ENCODE measurements around the gene MRPL51. TPM values are rescaled to one million over a fixed set of nuclear protein-coding genes. Genes with fewer than 3 reads are reported as not detected.
A peak's percentile ranks its signal among the peaks of the same experiment; 100 is the strongest.

MRPL51 gene
- total and polyA plus RNA-seq, 2 experiments from 2014 or later, result 93.9 to 463 TPM

- H4K20me1 ChIP-seq (replicated peaks; ENCODE audit: insufficient read depth), result no peaks in the 10 kb centered on the region
- H3F3A ChIP-seq (replicated peaks; ENCODE audit: low read depth), result peaks cover 6% of the 10 kb centered on the region; the same call in 1 of the 2 replicates
- no peaks in the 10 kb centered on the region for H3K9me2 ChIP-seq (ENCODE audit: insufficient read depth)
- H3K27me3 ChIP-seq (ENCODE audit: insufficient read depth), result no peaks in the 10 kb centered on the region
- ATAC-seq (peak; percentile 35), DNase-seq (ENCODE audit: low spot score) (peak; percentile 73)
- Mint-ChIP-seq H3K27ac (peak within 1 kb of the TSS; percentile 97), H3K4me1 (peaks cover 42% of the 10 kb centered on the region), H3K9me3 (no peaks in the 10 kb centered on the region), H3K4me3 (peak within 1 kb of the TSS; percentile 63), H3K36me3 (ENCODE audit: low read depth) (no peaks in the 10 kb centered on the region), H3K27me3 (ENCODE audit: insufficient read depth, low read depth, poor library complexity) (peaks cover 17% of the 10 kb centered on the region)
- peak within 1 kb of the TSS; percentile 44 for H3K4me3 ChIP-seq
- H3K4me2 ChIP-seq, result peak within 1 kb of the TSS; percentile 77
- H3K4me1 ChIP-seq (ENCODE audit: insufficient read depth), result peaks cover 29% of the 10 kb centered on the region
- 0 out of 2 replicates have a peak, but pooled peaks have one; percentile 1 for TF ChIP-seq CREB1 (CRISPR knock-in tag; IDR thresholded peaks at IDR 0.05; ENCODE audit: low read depth)
- no peak for TF ChIP-seq EZH2phosphoT487 (IDR thresholded peaks at IDR 0.05; ENCODE audit: unreplicated experiment)
- peak within 1 kb of the TSS; percentile 86 for H3K27ac ChIP-seq (ENCODE audit: low read depth)
- no peaks in the 10 kb centered on the region for H3K36me3 ChIP-seq (ENCODE audit: insufficient read depth)
- H2AFZ ChIP-seq, result peak within 1 kb of the TSS; percentile 90
- H3K79me2 ChIP-seq (replicated peaks; ENCODE audit: insufficient read depth), result no peaks in the 10 kb centered on the region
Observed at GRCh38 chr12:6451348-6452244, 41.5 kb downstream of the MRPL51 start, which contains the start of gene TAPBPL. TAPBPL (plus strand) TSS chr12:6452042; CDS start chr12:6452249, 207 bp downstream.

GRCh38 chr12:6450869-6451347 lies 42.2 kb downstream of the MRPL51 start:
- H2AFZ ChIP-seq, result peak overlapping the region; percentile 90
- Mint-ChIP-seq H3K9me3 (no peaks in the 10 kb centered on the region), H3K36me3 (ENCODE audit: low read depth) (no peaks in the 10 kb centered on the region), H3K4me1 (peaks cover 44% of the 10 kb centered on the region), H3K4me3 (peak overlapping the region; percentile 63), H3K27ac (peak overlapping the region; percentile 97), H3K27me3 (ENCODE audit: insufficient read depth, low read depth, poor library complexity) (peaks cover 17% of the 10 kb centered on the region)
- ATAC-seq (peak; percentile 76), DNase-seq (ENCODE audit: low spot score) (peak; percentile 49)
- H3K4me3 ChIP-seq, result peak overlapping the region; percentile 44; the same call in 1 of the 2 replicates
- no peaks in the 10 kb centered on the region for H3K27me3 ChIP-seq (ENCODE audit: insufficient read depth)
- no peaks in the 10 kb centered on the region for H4K20me1 ChIP-seq (replicated peaks; ENCODE audit: insufficient read depth)
- no peaks in the 10 kb centered on the region for H3K79me2 ChIP-seq (replicated peaks; ENCODE audit: insufficient read depth)
- no peaks in the 10 kb centered on the region for H3K9me2 ChIP-seq (ENCODE audit: insufficient read depth)
- peaks cover 6% of the 10 kb centered on the region; the same call in 1 of the 2 replicates for H3F3A ChIP-seq (replicated peaks; ENCODE audit: low read depth)
- no peaks in the 10 kb centered on the region for H3K36me3 ChIP-seq (ENCODE audit: insufficient read depth)
- peak overlapping the region; percentile 86 for H3K27ac ChIP-seq (ENCODE audit: low read depth)
- peaks cover 29% of the 10 kb centered on the region for H3K4me1 ChIP-seq (ENCODE audit: insufficient read depth)
- peak overlapping the region; percentile 77 for H3K4me2 ChIP-seq
- TF ChIP-seq STAT1 (IDR thresholded peaks at IDR 0.05; ENCODE audit: unreplicated experiment) (no peak), POLR2AphosphoS5 (IDR thresholded peaks at IDR 0.05; ENCODE audit: low read depth) (no peak), EZH2 (IDR thresholded peaks at IDR 0.05; ENCODE audit: low read depth, unreplicated experiment) (no peak), ZNF114 (CRISPR knock-in tag; IDR thresholded peaks at IDR 0.05) (no peak), NANOG (IDR thresholded peaks at IDR 0.05; ENCODE audit: borderline replicate concordance) (no peak), ETS1 (IDR thresholded peaks at IDR 0.05) (no peak), ZNF331 (CRISPR knock-in tag; IDR thresholded peaks at IDR 0.05; ENCODE audit: low read depth) (peak; percentile 40; the same call in 1 of the 2 replicates), EZH2phosphoT487 (IDR thresholded peaks at IDR 0.05; ENCODE audit: unreplicated experiment) (no peak), CREB1 (CRISPR knock-in tag; IDR thresholded peaks at IDR 0.05; ENCODE audit: low read depth) (0 out of 2 replicates have a peak, but pooled peaks have one; percentile 11), CTCF (conservative IDR thresholded peaks at IDR 0.05; ENCODE audit: low read depth in 2 of 2) (no peak)
